Ovary (tissue), 3 donors: ENCODE results near the gene SLC25A43.

Experiments
- POLR2A ChIP-seq: fragments of 450-650 bp; IDR thresholded peaks from one replicate; pipeline ENCODE4 v1.6.1; 2017; ENCODE audit warnings: antibody characterized with exemption, mild to moderate bottlenecking, moderate library complexity
- TF ChIP-seq, protein P1 (sequence below), 3 donors: fragments of 450-650 bp in 2 of 3; fragments of 200-600 bp in 1 of 3; IDR thresholded peaks; one replicate each; pipeline versions ENCODE4 v1.5.1 to v1.8.0; 2016 to 2022; ENCODE audit warnings: antibody characterized with exemption in 3 of 3, mild to moderate bottlenecking in 1 of 3
- donor health status: DM: no; HTN: no; CAD: no.

DNA sequence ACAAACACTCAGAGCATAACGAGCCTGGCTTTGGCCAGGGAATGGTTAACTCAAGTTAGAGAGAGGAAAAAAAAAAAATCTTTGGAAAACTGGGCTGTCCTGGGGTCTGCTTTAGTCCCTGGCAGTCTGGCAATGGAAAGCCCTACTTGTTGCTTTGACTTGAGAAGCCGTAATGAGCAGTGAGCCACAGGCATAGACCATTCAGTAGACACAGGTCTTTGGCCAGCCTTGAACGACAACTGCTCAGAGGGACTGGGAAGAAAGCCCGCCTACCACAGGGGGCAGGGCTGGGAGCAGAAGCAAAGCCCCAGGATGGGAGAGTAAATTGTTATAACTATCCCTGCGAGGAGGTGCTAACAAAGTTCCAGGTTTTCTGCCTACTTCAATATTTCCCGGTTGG lies 25.9 kb downstream of the SLC25A43 start:
- TF ChIP-seq, protein P1, sequence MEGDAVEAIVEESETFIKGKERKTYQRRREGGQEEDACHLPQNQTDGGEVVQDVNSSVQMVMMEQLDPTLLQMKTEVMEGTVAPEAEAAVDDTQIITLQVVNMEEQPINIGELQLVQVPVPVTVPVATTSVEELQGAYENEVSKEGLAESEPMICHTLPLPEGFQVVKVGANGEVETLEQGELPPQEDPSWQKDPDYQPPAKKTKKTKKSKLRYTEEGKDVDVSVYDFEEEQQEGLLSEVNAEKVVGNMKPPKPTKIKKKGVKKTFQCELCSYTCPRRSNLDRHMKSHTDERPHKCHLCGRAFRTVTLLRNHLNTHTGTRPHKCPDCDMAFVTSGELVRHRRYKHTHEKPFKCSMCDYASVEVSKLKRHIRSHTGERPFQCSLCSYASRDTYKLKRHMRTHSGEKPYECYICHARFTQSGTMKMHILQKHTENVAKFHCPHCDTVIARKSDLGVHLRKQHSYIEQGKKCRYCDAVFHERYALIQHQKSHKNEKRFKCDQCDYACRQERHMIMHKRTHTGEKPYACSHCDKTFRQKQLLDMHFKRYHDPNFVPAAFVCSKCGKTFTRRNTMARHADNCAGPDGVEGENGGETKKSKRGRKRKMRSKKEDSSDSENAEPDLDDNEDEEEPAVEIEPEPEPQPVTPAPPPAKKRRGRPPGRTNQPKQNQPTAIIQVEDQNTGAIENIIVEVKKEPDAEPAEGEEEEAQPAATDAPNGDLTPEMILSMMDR (IDR thresholded peaks at IDR 0.05) = no peak
- no peak for TF ChIP-seq POLR2A
